ENCODE results near the gene HAUS2. TPM values are rescaled to one million over a fixed set of nuclear protein-coding genes. Genes with fewer than 3 reads are reported as not detected.

The HAUS2 gene
- total RNA-seq, 1 experiment from 2014 or later, result 23.7 TPM

- no peak overlapping the region for H3K4me3 ChIP-seq
- intact Hi-C loops (cut with micrococcal nuclease; ENCODE audit: unreplicated experiment), result no loop called here
- no peaks in the 10 kb centered on the region for H3K79me2 ChIP-seq (ENCODE audit: low read depth)
- ChIA-PET CTCF (no interaction called here), POLR2A (ENCODE audit: unreplicated experiment) (no interaction called here)
- no peaks in the 10 kb centered on the region for H3F3A ChIP-seq (ENCODE audit: insufficient read depth, low read depth)
- H3K36me3 ChIP-seq (ENCODE audit: low read depth), result no peaks in the 10 kb centered on the region
- H3K4me1 ChIP-seq (replicated peaks; ENCODE audit: insufficient read depth), result no peaks in the 10 kb centered on the region
- no peak overlapping the region for H2AFZ ChIP-seq
- H3K9me2 ChIP-seq (ENCODE audit: insufficient read depth), result no peaks in the 10 kb centered on the region
- TF ChIP-seq CTCF (conservative IDR thresholded peaks at IDR 0.05), result no peak
- no peaks in the 10 kb centered on the region for H3K27me3 ChIP-seq (ENCODE audit: insufficient read depth, low read depth)
- no peaks in the 10 kb centered on the region for H4K20me1 ChIP-seq (ENCODE audit: insufficient read depth)
- BruUV-seq (replicated peaks), result no TSS peak
- H3K9me3 ChIP-seq (ENCODE audit: insufficient read depth, low read depth), result no peaks in the 10 kb centered on the region
- DNase-seq, result no peak
- H3K27ac ChIP-seq, result no peak overlapping the region
- no peak overlapping the region for H3K4me2 ChIP-seq
These were observed 57.2 kb downstream of the HAUS2 start for GRCh38 chr15:42605796-42606195.

GRCh38 chr15:42608110-42608531, 59.5 kb downstream of the HAUS2 start:
- intact Hi-C loops (cut with micrococcal nuclease; ENCODE audit: unreplicated experiment), result no loop called here
- CTCF ChIA-PET, result no interaction called here
- no peak for DNase-seq

GRCh38 chr15:42608752-42609488, 60.3 kb downstream of the HAUS2 start:
- BruUV-seq (replicated peaks), result no TSS peak
- Histone ChIP-seq H3K4me2 (no peak overlapping the region), H3F3A (ENCODE audit: insufficient read depth, low read depth) (no peaks in the 10 kb centered on the region), H4K20me1 (ENCODE audit: insufficient read depth) (no peaks in the 10 kb centered on the region), H3K79me2 (ENCODE audit: low read depth) (no peaks in the 10 kb centered on the region), H3K27ac (no peak overlapping the region), H3K4me1 (replicated peaks; ENCODE audit: insufficient read depth) (no peaks in the 10 kb centered on the region), H3K9me2 (ENCODE audit: insufficient read depth) (no peaks in the 10 kb centered on the region), H2AFZ (no peak overlapping the region), H3K9me3 (ENCODE audit: insufficient read depth, low read depth) (no peaks in the 10 kb centered on the region), H3K4me3 (no peak overlapping the region), H3K27me3 (ENCODE audit: insufficient read depth, low read depth) (no peaks in the 10 kb centered on the region), H3K36me3 (ENCODE audit: low read depth) (no peaks in the 10 kb centered on the region)
- TF ChIP-seq CTCF (conservative IDR thresholded peaks at IDR 0.05), result no peak
- no peak for TF ChIP-seq EZH2 (IDR thresholded peaks at IDR 0.05; ENCODE audit: low read depth)
- POLR2A ChIA-PET (ENCODE audit: unreplicated experiment), result no interaction called here
- CTCF ChIA-PET, result no interaction called here
- intact Hi-C loops (cut with micrococcal nuclease; ENCODE audit: unreplicated experiment), result no loop called here
- DNase-seq, result no peak

More at GRCh38 chr15:42608110-42608531, 59.5 kb downstream of the HAUS2 start:
- Histone ChIP-seq H3K27me3 (ENCODE audit: insufficient read depth, low read depth) (no peaks in the 10 kb centered on the region), H3K79me2 (ENCODE audit: low read depth) (no peaks in the 10 kb centered on the region), H3K4me2 (no peak overlapping the region), H3F3A (ENCODE audit: insufficient read depth, low read depth) (no peaks in the 10 kb centered on the region), H2AFZ (no peak overlapping the region), H3K9me2 (ENCODE audit: insufficient read depth) (no peaks in the 10 kb centered on the region), H3K27ac (no peak overlapping the region), H4K20me1 (ENCODE audit: insufficient read depth) (no peaks in the 10 kb centered on the region), H3K4me3 (no peak overlapping the region), H3K4me1 (replicated peaks; ENCODE audit: insufficient read depth) (no peaks in the 10 kb centered on the region), H3K9me3 (ENCODE audit: insufficient read depth, low read depth) (no peaks in the 10 kb centered on the region), H3K36me3 (ENCODE audit: low read depth) (no peaks in the 10 kb centered on the region)
- TF ChIP-seq CTCF (conservative IDR thresholded peaks at IDR 0.05) (no peak), EZH2 (IDR thresholded peaks at IDR 0.05; ENCODE audit: low read depth) (no peak)
- POLR2A ChIA-PET (ENCODE audit: unreplicated experiment), result no interaction called here
- BruUV-seq (replicated peaks), result no TSS peak
